ENCODE results near the gene EFNA1.

The EFNA1 gene

GRCh38 chr1:155099331-155099730, 28.3 kb upstream of the EFNA1 start:
- Histone ChIP-seq H3K9me3 (replicated peaks; ENCODE audit: low read length) (no peaks in the 10 kb centered on the region), H3K4me2 (ENCODE audit: low read length) (no peak overlapping the region), H3K27me3 (ENCODE audit: control insufficient read depth, insufficient read depth, low read length) (peaks cover 34% of the 10 kb centered on the region), H3K4me1 (ENCODE audit: control insufficient read depth, insufficient read depth, low read length) (no peaks in the 10 kb centered on the region), H3K9ac (ENCODE audit: low read depth, low read length) (no peak overlapping the region), H3K4me3 (ENCODE audit: low read length) (no peak overlapping the region), H3K36me3 (ENCODE audit: insufficient read depth, low read length) (no peaks in the 10 kb centered on the region)

- Histone ChIP-seq H3K36me3 (ENCODE audit: insufficient read depth, low read length) (no peaks in the 10 kb centered on the region), H3K9me3 (replicated peaks; ENCODE audit: low read length) (no peaks in the 10 kb centered on the region), H3K4me2 (ENCODE audit: low read length) (no peak overlapping the region), H3K9ac (ENCODE audit: low read depth, low read length) (no peak overlapping the region), H3K4me3 (ENCODE audit: low read length) (no peak overlapping the region), H3K27me3 (ENCODE audit: control insufficient read depth, insufficient read depth, low read length) (peaks cover 36% of the 10 kb centered on the region), H3K4me1 (ENCODE audit: control insufficient read depth, insufficient read depth, low read length) (no peaks in the 10 kb centered on the region)
These were observed 24.4 kb upstream of the EFNA1 start for GRCh38 chr1:155103325-155103724.

- Histone ChIP-seq H3K4me2 (ENCODE audit: low read length) (no peak overlapping the region), H3K36me3 (ENCODE audit: insufficient read depth, low read length) (no peaks in the 10 kb centered on the region), H3K9ac (ENCODE audit: low read depth, low read length) (no peak overlapping the region), H3K9me3 (replicated peaks; ENCODE audit: low read length) (no peaks in the 10 kb centered on the region), H3K4me1 (ENCODE audit: control insufficient read depth, insufficient read depth, low read length) (no peaks in the 10 kb centered on the region), H3K4me3 (ENCODE audit: low read length) (no peak overlapping the region), H3K27me3 (ENCODE audit: control insufficient read depth, insufficient read depth, low read length) (peaks cover 40% of the 10 kb centered on the region)
These were observed 22.8 kb upstream of the EFNA1 start for GRCh38 chr1:155104605-155105534.

GRCh38 chr1:155105604-155106011, 22.1 kb upstream of the EFNA1 start:
- Histone ChIP-seq H3K9me3 (replicated peaks; ENCODE audit: low read length) (no peaks in the 10 kb centered on the region), H3K4me3 (ENCODE audit: low read length) (no peak overlapping the region), H3K27me3 (ENCODE audit: control insufficient read depth, insufficient read depth, low read length) (peaks cover 44% of the 10 kb centered on the region), H3K4me1 (ENCODE audit: control insufficient read depth, insufficient read depth, low read length) (no peaks in the 10 kb centered on the region), H3K9ac (ENCODE audit: low read depth, low read length) (no peak overlapping the region), H3K36me3 (ENCODE audit: insufficient read depth, low read length) (no peaks in the 10 kb centered on the region), H3K4me2 (ENCODE audit: low read length) (no peak overlapping the region)

- Histone ChIP-seq H3K9ac (ENCODE audit: low read depth, low read length) (no peak overlapping the region), H3K4me3 (ENCODE audit: low read length) (no peak overlapping the region), H3K9me3 (replicated peaks; ENCODE audit: low read length) (no peaks in the 10 kb centered on the region), H3K27me3 (ENCODE audit: control insufficient read depth, insufficient read depth, low read length) (peaks cover 48% of the 10 kb centered on the region), H3K4me1 (ENCODE audit: control insufficient read depth, insufficient read depth, low read length) (no peaks in the 10 kb centered on the region), H3K4me2 (ENCODE audit: low read length) (no peak overlapping the region), H3K36me3 (ENCODE audit: insufficient read depth, low read length) (no peaks in the 10 kb centered on the region)
These were observed 20.8 kb upstream of the EFNA1 start for GRCh38 chr1:155106862-155107261.

GRCh38 chr1:155107309-155108264, 20.1 kb upstream of the EFNA1 start:
- Histone ChIP-seq H3K27me3 (ENCODE audit: control insufficient read depth, insufficient read depth, low read length) (peaks cover 46% of the 10 kb centered on the region), H3K9ac (ENCODE audit: low read depth, low read length) (no peak overlapping the region), H3K4me3 (ENCODE audit: low read length) (no peak overlapping the region), H3K9me3 (replicated peaks; ENCODE audit: low read length) (no peaks in the 10 kb centered on the region), H3K4me1 (ENCODE audit: control insufficient read depth, insufficient read depth, low read length) (no peaks in the 10 kb centered on the region), H3K4me2 (ENCODE audit: low read length) (no peak overlapping the region), H3K36me3 (ENCODE audit: insufficient read depth, low read length) (no peaks in the 10 kb centered on the region)

- Histone ChIP-seq H3K4me2 (ENCODE audit: low read length) (no peak overlapping the region), H3K36me3 (ENCODE audit: insufficient read depth, low read length) (no peaks in the 10 kb centered on the region), H3K4me3 (ENCODE audit: low read length) (no peak overlapping the region), H3K4me1 (ENCODE audit: control insufficient read depth, insufficient read depth, low read length) (no peaks in the 10 kb centered on the region), H3K9ac (ENCODE audit: low read depth, low read length) (no peak overlapping the region), H3K27me3 (ENCODE audit: control insufficient read depth, insufficient read depth, low read length) (peaks cover 45% of the 10 kb centered on the region), H3K9me3 (replicated peaks; ENCODE audit: low read length) (no peaks in the 10 kb centered on the region)
These were observed 19.4 kb upstream of the EFNA1 start for GRCh38 chr1:155108296-155108695.

GRCh38 chr1:155110381-155110780, 17.3 kb upstream of the EFNA1 start:
- H3K36me3 ChIP-seq (ENCODE audit: insufficient read depth, low read length) = no peaks in the 10 kb centered on the region
- H3K9me3 ChIP-seq (replicated peaks; ENCODE audit: low read length) = no peaks in the 10 kb centered on the region
- no peak overlapping the region for H3K9ac ChIP-seq (ENCODE audit: low read depth, low read length)
- H3K4me2 ChIP-seq (ENCODE audit: low read length) = no peak overlapping the region
- H3K4me3 ChIP-seq (ENCODE audit: low read length) = no peak overlapping the region
- H3K4me1 ChIP-seq (ENCODE audit: control insufficient read depth, insufficient read depth, low read length) = no peaks in the 10 kb centered on the region
- peaks cover 43% of the 10 kb centered on the region for H3K27me3 ChIP-seq (ENCODE audit: control insufficient read depth, insufficient read depth, low read length)

- no peaks in the 10 kb centered on the region for H3K4me1 ChIP-seq (ENCODE audit: control insufficient read depth, insufficient read depth, low read length)
- H3K4me2 ChIP-seq (ENCODE audit: low read length) = no peak overlapping the region
- no peaks in the 10 kb centered on the region for H3K9me3 ChIP-seq (replicated peaks; ENCODE audit: low read length)
- peaks cover 41% of the 10 kb centered on the region for H3K27me3 ChIP-seq (ENCODE audit: control insufficient read depth, insufficient read depth, low read length)
- H3K9ac ChIP-seq (ENCODE audit: low read depth, low read length) = no peak overlapping the region
- H3K4me3 ChIP-seq (ENCODE audit: low read length) = no peak overlapping the region
- H3K36me3 ChIP-seq (ENCODE audit: insufficient read depth, low read length) = no peaks in the 10 kb centered on the region
These were observed 16.9 kb upstream of the EFNA1 start for GRCh38 chr1:155110826-155111225.

- no peak overlapping the region for H3K4me3 ChIP-seq (ENCODE audit: low read length)
- no peaks in the 10 kb centered on the region for H3K9me3 ChIP-seq (replicated peaks; ENCODE audit: low read length)
- H3K9ac ChIP-seq (ENCODE audit: low read depth, low read length) = no peak overlapping the region
- H3K27me3 ChIP-seq (ENCODE audit: control insufficient read depth, insufficient read depth, low read length) = peaks cover 45% of the 10 kb centered on the region
- H3K36me3 ChIP-seq (ENCODE audit: insufficient read depth, low read length) = no peaks in the 10 kb centered on the region
- no peak overlapping the region for H3K4me2 ChIP-seq (ENCODE audit: low read length)
- no peaks in the 10 kb centered on the region for H3K4me1 ChIP-seq (ENCODE audit: control insufficient read depth, insufficient read depth, low read length)
These were observed 14.2 kb upstream of the EFNA1 start for GRCh38 chr1:155113450-155113980.

- Histone ChIP-seq H3K9me3 (replicated peaks; ENCODE audit: low read length) (no peaks in the 10 kb centered on the region), H3K9ac (ENCODE audit: low read depth, low read length) (no peak overlapping the region), H3K4me2 (ENCODE audit: low read length) (no peak overlapping the region)
These were observed 11.4 kb upstream of the EFNA1 start for GRCh38 chr1:155116113-155116764.

More at GRCh38 chr1:155116113-155116764, 11.4 kb upstream of the EFNA1 start:
- no peak overlapping the region for H3K4me3 ChIP-seq (ENCODE audit: low read length)
- H3K4me1 ChIP-seq (ENCODE audit: control insufficient read depth, insufficient read depth, low read length) = no peaks in the 10 kb centered on the region
- peaks cover 61% of the 10 kb centered on the region for H3K27me3 ChIP-seq (ENCODE audit: control insufficient read depth, insufficient read depth, low read length)
- H3K36me3 ChIP-seq (ENCODE audit: insufficient read depth, low read length) = no peaks in the 10 kb centered on the region

Measured in skeletal muscle satellite cell (primary cell).